Measurements from ENCODE around the gene ZNF366. TPM values are rescaled to one million over a fixed set of nuclear protein-coding genes. Genes with fewer than 3 reads are reported as not detected.

Gene ZNF366
- total RNA-seq, 1 donor from 2014 or later, result 0.82 TPM

- FAIRE-seq (no peak), DNase-seq (ENCODE audit: low spot score in 2 of 2) (no peak)
These were observed 58.8 kb downstream of the ZNF366 start for GRCh38 chr5:72448368-72448767.

- DNase-seq (ENCODE audit: low spot score in 2 of 2) (no peak), FAIRE-seq (no peak)
These were observed 59.5 kb downstream of the ZNF366 start for GRCh38 chr5:72447751-72448150.

GRCh38 chr5:72445969-72446368 is 61.2 kb downstream of the ZNF366 start:
- DNase-seq (ENCODE audit: low spot score in 2 of 2), result no peak

GRCh38 chr5:72443883-72444282 is 63.3 kb downstream of the ZNF366 start:
- DNase-seq (ENCODE audit: low spot score in 2 of 2) (no peak), FAIRE-seq (no peak)

More at GRCh38 chr5:72445969-72446368, 61.2 kb downstream of the ZNF366 start:
- no peak for FAIRE-seq

- FAIRE-seq, result no peak
- DNase-seq (ENCODE audit: low spot score in 2 of 2), result no peak
These were observed 65.2 kb downstream of the ZNF366 start for GRCh38 chr5:72441862-72442540.

- DNase-seq (ENCODE audit: low spot score in 2 of 2), result no peak
- no peak for FAIRE-seq
These were observed 66.0 kb downstream of the ZNF366 start for GRCh38 chr5:72441094-72441723.

- DNase-seq (ENCODE audit: low spot score in 2 of 2) (no peak), FAIRE-seq (no peak)
These were observed 67.0 kb downstream of the ZNF366 start for GRCh38 chr5:72440207-72440638.

- DNase-seq (ENCODE audit: low spot score in 2 of 2) (no peak), FAIRE-seq (no peak)
These were observed 68.0 kb downstream of the ZNF366 start for GRCh38 chr5:72439192-72439591.

GRCh38 chr5:72438141-72438540 is 69.1 kb downstream of the ZNF366 start:
- no peak for DNase-seq (ENCODE audit: low spot score in 2 of 2)

GRCh38 chr5:72436796-72437471 is 70.3 kb downstream of the ZNF366 start:
- FAIRE-seq, result no peak
- no peak for DNase-seq (ENCODE audit: low spot score in 2 of 2)

More at GRCh38 chr5:72438141-72438540, 69.1 kb downstream of the ZNF366 start:
- FAIRE-seq, result no peak

- FAIRE-seq, result no peak
- DNase-seq (ENCODE audit: low spot score in 2 of 2), result no peak
These were observed 72.3 kb downstream of the ZNF366 start for GRCh38 chr5:72434781-72435437.

- DNase-seq (ENCODE audit: low spot score in 2 of 2) (no peak), FAIRE-seq (no peak)
These were observed 73.0 kb downstream of the ZNF366 start for GRCh38 chr5:72434056-72434780.

- FAIRE-seq (no peak), DNase-seq (ENCODE audit: low spot score in 2 of 2) (no peak)
These were observed 73.7 kb downstream of the ZNF366 start for GRCh38 chr5:72433522-72433921.

- DNase-seq (ENCODE audit: low spot score in 2 of 2) (no peak), FAIRE-seq (no peak)
These were observed 78.5 kb downstream of the ZNF366 start for GRCh38 chr5:72428669-72429068.

- FAIRE-seq, result no peak
- no peak for DNase-seq (ENCODE audit: low spot score in 2 of 2)
These were observed 79.4 kb downstream of the ZNF366 start for GRCh38 chr5:72427488-72428437.

- DNase-seq (ENCODE audit: low spot score in 2 of 2), result no peak
- FAIRE-seq, result no peak
These were observed 80.2 kb downstream of the ZNF366 start for GRCh38 chr5:72427016-72427415.

GRCh38 chr5:72426019-72426418 is 81.2 kb downstream of the ZNF366 start:
- DNase-seq (ENCODE audit: low spot score in 2 of 2) (no peak), FAIRE-seq (no peak)

- DNase-seq (ENCODE audit: low spot score in 2 of 2) (no peak), FAIRE-seq (no peak)
These were observed 88.9 kb downstream of the ZNF366 start for GRCh38 chr5:72418271-72418670.

- no peak for DNase-seq (ENCODE audit: low spot score in 2 of 2)
- no peak for FAIRE-seq
These were observed 89.7 kb downstream of the ZNF366 start for GRCh38 chr5:72417333-72418062.

Data from frontal cortex (tissue), 4 donors.